Measurements from ENCODE around the gene PCCA. TPM values are rescaled to one million over a fixed set of nuclear protein-coding genes. Genes with fewer than 3 reads are reported as not detected.

The PCCA gene
- total RNA-seq, 1 experiment from 2014 or later = 39.9 TPM

DNA sequence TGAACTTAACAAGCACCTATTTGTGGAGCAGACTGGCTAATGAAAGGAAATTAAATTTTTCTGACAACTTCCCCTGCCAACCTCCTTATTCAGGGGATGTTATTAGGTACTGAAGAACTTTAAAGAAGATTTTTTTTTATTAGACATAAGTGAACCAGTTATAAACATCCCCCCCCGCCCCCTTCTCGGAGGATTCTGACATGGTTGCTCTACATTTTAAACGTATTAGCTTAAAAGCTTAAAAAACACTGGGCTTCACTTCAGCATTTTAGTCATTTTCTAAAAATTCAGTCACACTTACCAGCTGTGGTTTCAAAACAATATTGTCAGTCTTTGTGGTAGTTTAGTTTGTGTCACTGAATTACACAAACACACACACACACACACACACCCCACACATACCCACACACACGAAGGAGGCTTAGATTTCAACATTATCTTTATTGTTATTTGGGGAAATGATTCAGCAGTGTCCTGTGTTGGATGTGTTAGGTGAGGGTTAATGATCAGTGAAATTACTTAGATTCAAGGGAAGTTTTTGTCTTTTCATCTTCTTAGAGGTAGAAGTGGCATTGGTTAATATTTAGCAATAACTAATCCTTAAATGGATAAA lies 145.7 kb downstream of the PCCA start:
- POLR2A ChIA-PET = interaction anchor here (1.0 kb wide), 1 partner anchor 146 kb away, joined by 4 read pairs; the partner anchor contains the start of gene PCCA
- no peak overlapping the region for H3K27ac Mint-ChIP-seq (ENCODE audit: unreplicated experiment)
- no peak for TF ChIP-seq CTCF (IDR thresholded peaks at IDR 0.05; ENCODE audit: insufficient read depth in 1 of 2, low read depth in 1 of 2, low read length in 1 of 2, severe bottlenecking in 1 of 2, unreplicated experiment in 1 of 2)

DNA sequence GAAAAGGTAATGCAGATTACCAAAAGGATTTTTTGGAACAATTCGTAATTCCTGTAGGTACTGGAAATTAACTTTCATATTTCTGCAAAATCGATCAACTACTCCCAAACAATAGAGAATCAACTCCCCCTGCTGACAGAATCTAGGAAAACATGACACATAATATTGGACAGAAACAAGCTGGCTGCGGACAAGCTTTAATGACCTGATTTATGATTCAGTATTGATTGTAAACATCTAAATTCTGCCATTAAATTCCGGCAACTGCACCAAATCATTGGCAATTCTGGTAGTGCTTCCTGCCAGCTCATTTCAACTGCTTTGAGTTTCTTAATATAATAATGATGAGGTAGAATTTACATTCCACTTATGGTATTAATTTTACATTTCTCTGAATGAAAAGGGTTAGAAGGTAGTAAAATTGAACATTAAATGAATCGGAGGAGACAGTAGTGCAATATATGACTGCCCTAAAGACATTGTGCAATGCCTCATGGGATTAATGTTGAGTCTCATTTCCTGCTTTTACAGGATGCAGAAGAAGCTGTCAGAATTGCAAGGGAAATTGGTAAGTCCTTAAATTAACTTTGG lies 146.5 kb downstream of the PCCA start:
- DNase-seq = peak in 1 of 2 experiments; percentile 69
- no peaks in the 10 kb centered on the region for H3K27me3 ChIP-seq (replicated peaks; ENCODE audit: control insufficient read depth, insufficient read depth, low read length)
- POLR2A ChIA-PET = interaction anchor here (1.0 kb wide), 1 partner anchor 147 kb away, joined by 4 read pairs; the partner anchor contains the start of gene PCCA
- no peaks in the 10 kb centered on the region; the same call in 1 of the 2 replicates for H3K36me3 ChIP-seq (ENCODE audit: control insufficient read depth, insufficient read depth, low read length)
- no peak overlapping the region for H3K27ac Mint-ChIP-seq (ENCODE audit: unreplicated experiment)
- CTCF ChIA-PET = interaction anchor here (0.6 to 1.7 kb wide), 16 partner anchors 36 to 740 kb away, joined by 3 to 12 read pairs (median 4); no protein-coding TSS in a partner anchor
- peaks cover 6% of the 10 kb centered on the region for H3K36me3 Mint-ChIP-seq (ENCODE audit: insufficient read depth, unreplicated experiment)
- BruUV-seq (replicated peaks) = no TSS peak
- no peak overlapping the region for H3K4me3 Mint-ChIP-seq (ENCODE audit: unreplicated experiment)
- peak; percentile 67 to 69 for TF ChIP-seq CTCF (IDR thresholded peaks at IDR 0.05; ENCODE audit: insufficient read depth in 1 of 2, low read depth in 1 of 2, low read length in 1 of 2, severe bottlenecking in 1 of 2, unreplicated experiment in 1 of 2)
- peaks cover 19% of the 10 kb centered on the region for H3K4me1 ChIP-seq
- peaks cover 10% of the 10 kb centered on the region for H3K4me1 Mint-ChIP-seq (ENCODE audit: low read depth, unreplicated experiment)
- no peak overlapping the region for H3K4me3 ChIP-seq (ENCODE audit: low read depth, low read length)
- H3K9me3 Mint-ChIP-seq (ENCODE audit: unreplicated experiment) = no peaks in the 10 kb centered on the region
- no peaks in the 10 kb centered on the region for H3K27me3 Mint-ChIP-seq (ENCODE audit: insufficient read depth, unreplicated experiment)
- intact Hi-C loops (cut with micrococcal nuclease; ENCODE audit: unreplicated experiment) = loop anchor here (1.0 to 5.0 kb wide), 7 partner anchors 137 to 579 kb away; partner anchors contain the start of genes PCCA and ZIC2
- no peaks in the 10 kb centered on the region for H3K9me3 ChIP-seq

More for the DNA sequence above, 145.7 kb downstream of the PCCA start:
- Histone ChIP-seq H3K4me1 (peaks cover 19% of the 10 kb centered on the region), H3K9me3 (no peaks in the 10 kb centered on the region), H3K27me3 (replicated peaks; ENCODE audit: control insufficient read depth, insufficient read depth, low read length) (no peaks in the 10 kb centered on the region), H3K4me3 (ENCODE audit: low read depth, low read length) (no peak overlapping the region), H3K36me3 (ENCODE audit: control insufficient read depth, insufficient read depth, low read length) (no peaks in the 10 kb centered on the region; the same call in 1 of the 2 replicates)
- intact Hi-C loops (cut with micrococcal nuclease; ENCODE audit: unreplicated experiment) = loop anchor here (1.0 to 5.0 kb wide), 7 partner anchors 136 to 578 kb away; partner anchors contain the start of genes PCCA and ZIC2
- H3K4me3 Mint-ChIP-seq (ENCODE audit: unreplicated experiment) = no peak overlapping the region
- H3K27me3 Mint-ChIP-seq (ENCODE audit: insufficient read depth, unreplicated experiment) = no peaks in the 10 kb centered on the region
- no TSS peak for BruUV-seq (replicated peaks)
- H3K36me3 Mint-ChIP-seq (ENCODE audit: insufficient read depth, unreplicated experiment) = peaks cover 6% of the 10 kb centered on the region
- H3K9me3 Mint-ChIP-seq (ENCODE audit: unreplicated experiment) = no peaks in the 10 kb centered on the region
- peaks cover 10% of the 10 kb centered on the region for H3K4me1 Mint-ChIP-seq (ENCODE audit: low read depth, unreplicated experiment)
- CTCF ChIA-PET = interaction anchor here (1.0 to 1.7 kb wide), 5 partner anchors 252 to 576 kb away, joined by 4 to 12 read pairs (median 6); no protein-coding TSS in a partner anchor
- peak in 1 of 2 experiments; percentile 38 for DNase-seq

GRCh38 chr13:100240109-100240779 lies 151.4 kb downstream of the PCCA start:
- ChIA-PET POLR2A (no interaction called here), CTCF (interaction anchor here (0.6 kb wide), 1 partner anchor 194 kb away, joined by 5 read pairs; no protein-coding TSS in a partner anchor)
- H3K36me3 Mint-ChIP-seq (ENCODE audit: insufficient read depth, unreplicated experiment) = peaks cover 6% of the 10 kb centered on the region
- no peaks in the 10 kb centered on the region for H3K27me3 Mint-ChIP-seq (ENCODE audit: insufficient read depth, unreplicated experiment)
- H3K4me1 Mint-ChIP-seq (ENCODE audit: low read depth, unreplicated experiment) = peaks cover 10% of the 10 kb centered on the region
- DNase-seq = no peak
- TF ChIP-seq CTCF (IDR thresholded peaks at IDR 0.05; ENCODE audit: insufficient read depth in 1 of 2, low read depth in 1 of 2, low read length in 1 of 2, severe bottlenecking in 1 of 2, unreplicated experiment in 1 of 2) = no peak
- no peaks in the 10 kb centered on the region for H3K27me3 ChIP-seq (replicated peaks; ENCODE audit: control insufficient read depth, insufficient read depth, low read length)
- H3K4me1 ChIP-seq = peaks cover 7% of the 10 kb centered on the region
- no peak overlapping the region for H3K4me3 ChIP-seq (ENCODE audit: low read depth, low read length)
- H3K36me3 ChIP-seq (ENCODE audit: control insufficient read depth, insufficient read depth, low read length) = no peaks in the 10 kb centered on the region; the same call in 1 of the 2 replicates
- H3K9me3 Mint-ChIP-seq (ENCODE audit: unreplicated experiment) = no peaks in the 10 kb centered on the region
- no peaks in the 10 kb centered on the region for H3K9me3 ChIP-seq
- H3K4me3 Mint-ChIP-seq (ENCODE audit: unreplicated experiment) = no peak overlapping the region
- no TSS peak for BruUV-seq (replicated peaks)
- intact Hi-C loops (cut with micrococcal nuclease; ENCODE audit: unreplicated experiment) = no loop called here
- H3K27ac Mint-ChIP-seq (ENCODE audit: unreplicated experiment) = no peak overlapping the region
